NAMALWA (cell line): ENCODE data around the gene TDRD7.

Source experiments
- DNase-seq: peaks from one replicate; pipeline ENCODE4 v3.0.0-alpha.2; 2015; ENCODE audit warnings: low spot score

Gene TDRD7

GRCh38 chr9:97528529-97529230 is 116.8 kb downstream of the TDRD7 start:
- DNase-seq: no peak

- DNase-seq: no peak
Observed at GRCh38 chr9:97529363-97530076, 117.6 kb downstream of the TDRD7 start.

- no peak for DNase-seq
Observed at GRCh38 chr9:97531888-97532376, 120.0 kb downstream of the TDRD7 start.

DNA sequence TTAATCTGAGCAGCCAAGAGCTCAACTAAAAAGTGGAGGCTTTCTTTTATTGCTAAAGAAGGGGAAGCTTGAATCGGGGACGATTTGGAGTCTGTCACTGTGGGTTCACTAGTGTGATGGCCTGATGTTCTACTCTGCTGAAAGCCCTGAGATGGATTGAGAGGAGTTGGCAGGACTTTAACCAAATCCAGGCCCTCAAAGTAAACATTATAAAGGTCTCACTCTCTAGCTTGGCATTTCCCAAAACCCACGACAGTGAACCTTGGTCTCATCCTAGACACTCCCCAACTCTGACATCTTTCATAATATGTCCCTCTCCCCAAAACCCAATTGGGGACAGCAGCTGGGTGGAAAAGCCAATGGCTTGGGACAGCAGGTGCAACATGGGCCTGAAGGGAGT is 122.3 kb downstream of the TDRD7 start:
- no peak for DNase-seq

DNA sequence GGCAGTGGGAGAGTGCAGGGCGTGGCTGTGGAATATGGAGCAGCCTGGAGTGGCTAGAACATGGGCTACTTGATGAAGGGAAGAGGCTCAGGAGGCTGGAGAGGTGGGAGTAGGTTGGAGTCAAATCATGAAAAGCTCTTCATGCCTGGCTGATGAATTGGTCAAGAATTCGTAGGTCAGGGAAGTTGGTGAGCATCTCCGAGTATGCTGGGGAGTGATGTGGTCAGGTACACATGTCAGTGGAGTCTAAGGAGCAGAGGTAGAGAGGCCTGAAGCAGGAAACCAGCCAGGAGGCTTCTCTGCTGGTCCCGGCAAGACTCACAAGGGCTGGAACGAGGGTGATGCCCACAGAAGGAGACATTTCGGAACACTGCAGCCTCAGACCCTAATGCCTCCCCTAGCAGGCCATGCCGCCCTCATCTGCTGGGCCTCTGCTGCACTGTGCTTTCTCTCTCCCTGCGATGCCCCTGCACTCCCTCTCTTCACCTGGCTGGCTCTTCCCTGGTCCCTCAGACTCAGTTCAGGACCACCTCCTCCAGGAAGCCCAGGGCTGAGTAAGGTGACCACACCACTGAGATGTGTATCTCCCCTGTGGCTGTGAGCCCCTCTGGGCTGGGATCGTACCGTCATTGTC is 123.2 kb downstream of the TDRD7 start:
- no peak for DNase-seq

DNA sequence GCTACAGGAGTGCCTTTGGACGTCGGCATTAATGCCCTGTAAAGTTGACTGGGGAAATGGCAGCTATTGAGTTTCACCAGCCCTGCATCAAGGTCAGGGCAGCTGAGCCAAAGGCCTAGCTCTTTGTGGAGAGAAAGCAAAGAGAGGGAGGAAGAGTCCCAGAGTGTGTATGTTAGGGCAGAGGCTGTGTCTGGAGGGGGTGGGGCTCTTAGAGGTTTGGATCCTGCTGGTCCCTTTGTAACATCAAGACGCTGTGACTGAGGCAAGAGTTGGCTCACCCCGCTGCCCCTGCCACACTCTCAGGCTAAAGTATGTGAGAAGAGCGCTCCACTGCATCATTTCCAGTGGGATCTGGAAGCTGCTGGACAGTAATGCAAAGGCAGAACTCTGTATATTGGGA is 123.9 kb downstream of the TDRD7 start:
- DNase-seq: no peak

DNA sequence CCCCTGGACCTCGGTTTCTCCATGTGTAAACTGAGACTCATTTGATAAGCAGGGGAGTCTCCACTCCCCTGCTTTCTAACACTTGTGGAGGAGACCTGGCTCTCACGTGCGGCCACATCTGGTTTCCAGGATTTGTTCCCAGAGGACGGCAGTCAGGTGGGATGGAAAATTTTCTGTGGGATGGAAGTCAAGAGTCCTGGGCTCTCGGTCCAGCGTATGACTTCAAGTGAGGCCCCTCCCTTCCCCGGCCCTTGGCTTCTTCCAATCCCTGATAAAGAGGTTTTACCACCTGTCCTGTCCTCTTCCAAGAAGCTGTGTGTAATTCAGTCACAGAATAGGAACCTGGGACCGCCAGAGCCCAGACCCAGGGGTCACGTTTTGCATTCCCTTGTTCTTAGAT is 124.6 kb downstream of the TDRD7 start:
- no peak for DNase-seq

DNA sequence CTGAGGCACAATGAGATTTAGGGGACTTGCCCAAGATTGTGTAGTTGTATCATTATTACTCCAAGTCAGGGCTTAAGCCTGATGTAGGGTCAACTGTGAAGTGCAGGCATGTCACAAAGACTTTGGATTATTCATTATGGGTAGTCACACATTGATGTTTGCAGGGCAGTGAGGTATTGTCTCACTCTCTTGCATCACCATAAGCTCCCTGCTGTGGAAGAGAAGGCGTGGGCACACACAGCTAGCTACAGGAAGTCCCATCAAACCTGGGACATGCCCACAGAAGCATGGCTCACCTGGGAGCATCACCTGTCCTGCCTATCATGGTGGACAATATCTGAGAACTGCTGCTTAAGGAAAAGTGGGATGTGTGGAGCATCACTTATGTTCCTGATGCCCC is 131.7 kb downstream of the TDRD7 start:
- DNase-seq: no peak

- DNase-seq: no peak
Observed at GRCh38 chr9:97545486-97545885, 133.6 kb downstream of the TDRD7 start.
